NCI-H2081 treated with DMSO at 0.1 percent for 48 hours (cell line): ENCODE measurements around the gene ERLEC1.
"Not testable (repeated sequence)": the region's sequence is repeated elsewhere in the genome, so short reads cannot be mapped to it uniquely, and the experiment has no call there.

ENCODE experiments used
- DNase-seq: peaks from one replicate; lab custom pipeline; 2025; lab: John Stamatoyannopoulos, UW

Gene ERLEC1

GRCh38 chr2:53784436-53784835 is 2.4 kb upstream of the ERLEC1 start:
- no peak for DNase-seq

- DNase-seq: no peak
These were observed 1.5 kb upstream of the ERLEC1 start for GRCh38 chr2:53785366-53785765.

GRCh38 chr2:53786352-53786704 is 516 bp upstream of the ERLEC1 start:
- DNase-seq: no peak

GRCh38 chr2:53787614-53788289 is 908 bp downstream of the ERLEC1 start:
- no peak for DNase-seq

GRCh38 chr2:53793261-53793660 is 6.4 kb downstream of the ERLEC1 start:
- no peak for DNase-seq

- DNase-seq: no peak
These were observed 7.0 kb downstream of the ERLEC1 start for GRCh38 chr2:53793821-53794220.

- DNase-seq: no peak
These were observed 14.7 kb downstream of the ERLEC1 start for GRCh38 chr2:53801547-53801946.

GRCh38 chr2:53802617-53803151 is 15.8 kb downstream of the ERLEC1 start:
- DNase-seq: no peak

GRCh38 chr2:53811601-53812000 is 24.8 kb downstream of the ERLEC1 start:
- DNase-seq: no peak

- no peak for DNase-seq
These were observed 26.3 kb downstream of the ERLEC1 start for GRCh38 chr2:53813151-53813550.

- no peak for DNase-seq
These were observed 32.1 kb downstream of the ERLEC1 start for GRCh38 chr2:53818854-53819435.

- DNase-seq: no peak
These were observed 32.8 kb downstream of the ERLEC1 start for GRCh38 chr2:53819634-53820033.

GRCh38 chr2:53820048-53820447 is 33.2 kb downstream of the ERLEC1 start:
- no peak for DNase-seq

GRCh38 chr2:53820711-53821110 is 33.9 kb downstream of the ERLEC1 start:
- DNase-seq: no peak

GRCh38 chr2:53821810-53822209 is 35.0 kb downstream of the ERLEC1 start:
- no peak for DNase-seq

GRCh38 chr2:53823639-53824038 is 36.8 kb downstream of the ERLEC1 start:
- DNase-seq: not testable (repeated sequence)

- DNase-seq: no peak
These were observed 39.2 kb downstream of the ERLEC1 start for GRCh38 chr2:53826030-53826410.

GRCh38 chr2:53826587-53827397 is 39.9 kb downstream of the ERLEC1 start:
- no peak for DNase-seq

GRCh38 chr2:53827398-53828175 is 40.7 kb downstream of the ERLEC1 start:
- DNase-seq: no peak

GRCh38 chr2:53828331-53828730 is 41.5 kb downstream of the ERLEC1 start:
- DNase-seq: no peak

- no peak for DNase-seq
These were observed 42.6 kb downstream of the ERLEC1 start for GRCh38 chr2:53829273-53829979.

GRCh38 chr2:53829980-53830290 is 43.1 kb downstream of the ERLEC1 start:
- not testable (repeated sequence) for DNase-seq
